HepG2 (cell line): ENCODE results near the gene SP140L.

ENCODE experiments used
- FOXK2 ChIP-seq: fragments of 450-650 bp; IDR thresholded peaks from 2 replicates; pipeline ENCODE4 v1.6.1; 2016
- GATA4 ChIP-seq: sonication (generic); IDR thresholded peaks from 2 replicates; pipeline ENCODE4 v1.6.1; 2016; ENCODE audit warnings: antibody characterized with exemption, low read depth, borderline replicate concordance
- MAX ChIP-seq: IDR thresholded peaks from 2 replicates; pipeline ENCODE4 v1.6.1; 2012; ENCODE audit warnings: inconsistent platforms
- PHF20 ChIP-seq: sonication (generic); formaldehyde crosslinking; IDR thresholded peaks from 2 replicates; pipeline ENCODE4 v1.5.0; 2020; ENCODE audit warnings: mild to moderate bottlenecking, missing genetic modification reagents
- POLR2AphosphoS5 ChIP-seq: IDR thresholded peaks from 2 replicates; pipeline ENCODE4 v1.6.1; 2012; ENCODE audit warnings: low read depth, low read length
- RAD21 ChIP-seq: fragments of 450-650 bp; formaldehyde crosslinking; IDR thresholded peaks from 2 replicates; pipeline ENCODE4 v1.5.0; 2020; ENCODE audit warnings: mild to moderate bottlenecking
- ZNF282 ChIP-seq: fragments of 450-650 bp; IDR thresholded peaks from 2 replicates; pipeline ENCODE4 v1.6.1; 2018; ENCODE audit not compliant: partially characterized antibody
- ZNF720 ChIP-seq: sonication (generic); formaldehyde crosslinking; IDR thresholded peaks from 2 replicates; pipeline ENCODE4 v1.4.0; 2020; ENCODE audit warnings: missing genetic modification reagents
- ZNF749 ChIP-seq: sonication (generic); formaldehyde crosslinking; IDR thresholded peaks from 2 replicates; pipeline ENCODE4 v1.8.0; 2022; ENCODE audit warnings: mild to moderate bottlenecking, missing genetic modification reagents, moderate library complexity, borderline replicate concordance
- TF ChIP-seq, protein P1 (sequence below): sonication (generic); formaldehyde crosslinking; IDR thresholded peaks from 2 replicates; pipeline ENCODE4 v1.5.0; 2020; ENCODE audit warnings: mild to moderate bottlenecking, missing genetic modification reagents, moderate library complexity

- TF ChIP-seq FOXK2 (no peak), RAD21 (CRISPR knock-in tag) (no peak), PHF20 (no peak), ZNF749 (no peak), GATA4 (no peak), ZNF720 (CRISPR knock-in tag) (no peak), POLR2AphosphoS5 (no peak), MAX (no peak), ZNF282 (no peak)
- TF ChIP-seq, protein P1, sequence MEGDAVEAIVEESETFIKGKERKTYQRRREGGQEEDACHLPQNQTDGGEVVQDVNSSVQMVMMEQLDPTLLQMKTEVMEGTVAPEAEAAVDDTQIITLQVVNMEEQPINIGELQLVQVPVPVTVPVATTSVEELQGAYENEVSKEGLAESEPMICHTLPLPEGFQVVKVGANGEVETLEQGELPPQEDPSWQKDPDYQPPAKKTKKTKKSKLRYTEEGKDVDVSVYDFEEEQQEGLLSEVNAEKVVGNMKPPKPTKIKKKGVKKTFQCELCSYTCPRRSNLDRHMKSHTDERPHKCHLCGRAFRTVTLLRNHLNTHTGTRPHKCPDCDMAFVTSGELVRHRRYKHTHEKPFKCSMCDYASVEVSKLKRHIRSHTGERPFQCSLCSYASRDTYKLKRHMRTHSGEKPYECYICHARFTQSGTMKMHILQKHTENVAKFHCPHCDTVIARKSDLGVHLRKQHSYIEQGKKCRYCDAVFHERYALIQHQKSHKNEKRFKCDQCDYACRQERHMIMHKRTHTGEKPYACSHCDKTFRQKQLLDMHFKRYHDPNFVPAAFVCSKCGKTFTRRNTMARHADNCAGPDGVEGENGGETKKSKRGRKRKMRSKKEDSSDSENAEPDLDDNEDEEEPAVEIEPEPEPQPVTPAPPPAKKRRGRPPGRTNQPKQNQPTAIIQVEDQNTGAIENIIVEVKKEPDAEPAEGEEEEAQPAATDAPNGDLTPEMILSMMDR (CRISPR knock-in tag) = no peak
Observed at GRCh38 chr2:230384986-230385385, 58.0 kb downstream of the SP140L start.
